ENCODE data around the gene SPINT2.
"Not testable (repeated sequence)": the region's sequence is repeated elsewhere in the genome, so short reads cannot be mapped to it uniquely, and the experiment has no call there.

The SPINT2 gene

DNA sequence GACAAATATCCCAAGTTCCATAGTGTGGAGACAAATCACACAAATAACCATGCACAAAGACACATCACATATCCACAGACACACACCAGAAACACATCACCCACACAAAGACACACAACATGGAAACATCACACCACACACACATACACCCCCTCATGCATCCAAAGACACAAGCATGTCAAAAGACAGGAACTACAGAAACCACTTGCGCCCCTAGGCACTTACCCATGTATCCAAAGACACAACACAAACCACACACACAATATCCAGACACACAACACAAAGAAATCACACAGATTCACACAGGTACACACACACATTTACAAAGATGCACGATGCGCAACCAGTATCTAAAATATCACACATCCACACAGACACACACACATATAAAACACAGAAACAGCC is 41.3 kb upstream of the SPINT2 start:
- Histone ChIP-seq H3K27ac (ENCODE audit: insufficient read depth in 1 of 2, low read depth in 1 of 2, low read length in 2 of 2, poor library complexity in 1 of 2, severe bottlenecking in 2 of 2) (no peak overlapping the region), H3K4me3 (ENCODE audit: control insufficient read depth in 1 of 7, extremely low read depth in 1 of 7, insufficient read depth in 4 of 7, low read depth in 2 of 7, low read length in 6 of 7) (peak overlapping the region in 1 of 7 experiments; percentile 80), H3K9me3 (ENCODE audit: control extremely low read depth in 1 of 5, control insufficient read depth in 4 of 5, insufficient read depth in 2 of 5, low read depth in 1 of 5, low read length in 4 of 5) (no peaks in the 10 kb centered on the region), H3K36me3 (ENCODE audit: control insufficient read depth in 4 of 4, insufficient read depth in 4 of 4, low read length in 3 of 4) (no peaks in the 10 kb centered on the region), H3K27me3 (replicated peaks in 2 of 5; ENCODE audit: control insufficient read depth in 4 of 5, insufficient read depth in 5 of 5, low read length in 4 of 5) (peaks cover 8 to 72% (median 23%) of the 10 kb centered on the region in 5 experiments), H3K4me1 (ENCODE audit: control extremely low read depth in 1 of 4, control insufficient read depth in 4 of 4, insufficient read depth in 4 of 4, low read length in 3 of 4) (peaks cover 0 to 19% (median 13%) of the 10 kb centered on the region in 4 experiments)
- no peak for DNase-seq
- WGBS (ENCODE audit: insufficient coverage), result 89% methylated on average over 1 of the region's 3 CpGs
- POLR2A ChIA-PET, result no interaction called here
- CTCF ChIA-PET, result no interaction called here

DNA sequence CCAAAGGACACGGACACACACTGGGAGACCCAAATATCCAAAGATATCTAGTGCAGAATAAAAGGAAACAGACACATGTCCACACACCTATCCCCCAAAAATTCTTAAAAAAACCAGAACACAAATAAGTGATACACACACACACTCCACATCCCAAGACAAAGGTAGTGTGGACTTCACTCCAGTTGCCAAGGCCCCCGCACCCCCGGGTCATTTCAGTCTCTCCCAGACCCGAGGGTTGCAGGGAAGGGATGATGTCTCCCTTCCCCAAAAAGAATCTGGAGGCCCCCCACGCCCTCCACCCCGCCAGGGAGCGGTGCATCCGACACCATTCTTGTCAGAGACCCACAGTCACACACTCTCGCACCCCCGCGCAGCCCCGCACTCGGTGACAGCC is 40.8 kb upstream of the SPINT2 start:
- POLR2A ChIA-PET, result no interaction called here
- Histone ChIP-seq H3K27ac (ENCODE audit: insufficient read depth in 1 of 2, low read depth in 1 of 2, low read length in 2 of 2, poor library complexity in 1 of 2, severe bottlenecking in 2 of 2) (no peak overlapping the region), H3K9me3 (ENCODE audit: control extremely low read depth in 1 of 5, control insufficient read depth in 4 of 5, insufficient read depth in 2 of 5, low read depth in 1 of 5, low read length in 4 of 5) (no peaks in the 10 kb centered on the region), H3K4me3 (ENCODE audit: control insufficient read depth in 1 of 7, extremely low read depth in 1 of 7, insufficient read depth in 4 of 7, low read depth in 2 of 7, low read length in 6 of 7) (peak overlapping the region in 6 of 7 experiments; percentile 19 to 80 (median 54)), H3K27me3 (replicated peaks in 2 of 5; ENCODE audit: control insufficient read depth in 4 of 5, insufficient read depth in 5 of 5, low read length in 4 of 5) (peaks cover 8 to 74% (median 23%) of the 10 kb centered on the region in 5 experiments), H3K4me1 (ENCODE audit: control extremely low read depth in 1 of 4, control insufficient read depth in 4 of 4, insufficient read depth in 4 of 4, low read length in 3 of 4) (peaks cover 0 to 21% (median 14%) of the 10 kb centered on the region in 4 experiments), H3K36me3 (ENCODE audit: control insufficient read depth in 4 of 4, insufficient read depth in 4 of 4, low read length in 3 of 4) (no peaks in the 10 kb centered on the region)
- CTCF ChIA-PET, result no interaction called here
- WGBS (ENCODE audit: insufficient coverage), result 10% methylated on average over 8 of the region's 13 CpGs
- no peak for DNase-seq

DNA sequence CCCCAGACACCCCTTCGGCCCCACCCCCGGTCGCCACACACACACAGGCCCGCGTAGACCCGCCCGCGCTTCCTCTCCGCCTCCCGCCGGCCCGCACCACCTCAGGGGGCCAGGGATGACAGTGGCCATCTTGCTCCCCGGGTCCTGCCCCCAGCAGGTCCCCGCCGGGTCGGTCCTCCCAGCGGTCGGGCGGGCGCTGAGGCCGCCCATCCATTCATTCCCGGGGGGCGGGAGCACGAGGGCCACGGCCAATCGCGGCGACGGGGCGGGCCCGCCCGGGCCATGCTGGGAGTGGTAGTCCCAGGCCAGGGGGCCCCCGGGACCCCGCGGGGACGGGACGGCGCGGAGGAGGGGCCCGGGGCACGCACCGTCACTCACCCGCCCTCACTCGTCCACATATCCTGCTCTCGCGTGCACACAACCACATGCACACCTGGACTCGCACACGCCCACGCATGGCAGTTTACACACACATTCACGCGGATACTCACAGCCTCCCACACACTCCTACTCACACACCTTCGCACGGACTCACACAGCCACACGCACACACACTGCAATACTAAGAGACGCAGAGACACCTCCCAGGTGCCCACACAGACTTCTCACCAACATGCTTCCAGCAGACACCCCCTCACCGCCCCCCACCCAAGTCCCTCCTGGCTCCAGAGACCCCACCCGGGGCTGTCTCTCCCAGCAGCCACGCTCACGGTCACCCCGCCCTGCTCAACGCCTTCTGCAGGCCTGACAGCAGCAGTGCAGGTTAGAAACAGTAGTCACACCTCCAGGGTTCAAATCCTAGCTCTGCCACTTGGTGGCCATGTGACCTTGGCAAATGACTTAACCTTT is 40.1 kb upstream of the SPINT2 start, which contains the start of gene DPF1:
TSS of gene DPF1 (minus strand) at position 209 of the 849 bp plus-strand sequence. CDS start at position 129, 80 bp downstream.
- WGBS (ENCODE audit: insufficient coverage), result under 1% methylated on average over 57 of the region's 61 CpGs
- CTCF ChIA-PET, result interaction anchor here (1.1 to 1.7 kb wide), 6 partner anchors 9 to 321 kb away, joined by 3 to 8 read pairs (median 4); no protein-coding TSS in a partner anchor
- DNase-seq, result peak; percentile 63 to 81 (median 67)
- Histone ChIP-seq H3K36me3 (ENCODE audit: control insufficient read depth in 4 of 4, insufficient read depth in 4 of 4, low read length in 3 of 4) (no peaks in the 10 kb centered on the region), H3K27me3 (replicated peaks in 2 of 5; ENCODE audit: control insufficient read depth in 4 of 5, insufficient read depth in 5 of 5, low read length in 4 of 5) (peaks cover 8 to 80% (median 27%) of the 10 kb centered on the region in 5 experiments), H3K9me3 (ENCODE audit: control extremely low read depth in 1 of 5, control insufficient read depth in 4 of 5, insufficient read depth in 2 of 5, low read depth in 1 of 5, low read length in 4 of 5) (no peaks in the 10 kb centered on the region), H3K4me3 (ENCODE audit: control insufficient read depth in 1 of 7, extremely low read depth in 1 of 7, insufficient read depth in 4 of 7, low read depth in 2 of 7, low read length in 6 of 7) (peak within 1 kb of the TSS in 6 of 7 experiments; percentile 32 to 80 (median 56)), H3K27ac (ENCODE audit: insufficient read depth in 1 of 2, low read depth in 1 of 2, low read length in 2 of 2, poor library complexity in 1 of 2, severe bottlenecking in 2 of 2) (no peak within 1 kb of the TSS), H3K4me1 (ENCODE audit: control extremely low read depth in 1 of 4, control insufficient read depth in 4 of 4, insufficient read depth in 4 of 4, low read length in 3 of 4) (peaks cover 0 to 27% (median 21%) of the 10 kb centered on the region in 4 experiments)
- POLR2A ChIA-PET, result no interaction called here

DNA sequence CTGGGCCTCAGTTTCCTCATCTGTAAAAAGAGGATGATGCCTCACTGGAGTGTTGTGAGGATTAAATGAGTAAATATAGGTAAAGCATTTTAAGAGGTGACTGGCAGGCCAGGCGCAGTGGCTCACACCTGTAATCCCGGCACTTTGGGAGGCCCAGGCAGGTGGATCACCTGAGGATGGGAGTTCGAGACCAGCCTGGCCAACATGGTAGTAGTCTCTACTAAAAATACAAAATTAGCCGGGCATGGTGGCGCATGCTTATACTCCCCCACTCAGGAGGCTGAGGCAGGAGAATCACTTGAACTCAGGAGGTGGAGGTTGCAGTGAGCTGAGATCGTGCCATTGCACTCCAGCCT is 39.5 kb upstream of the SPINT2 start:
- peaks cover 8 to 84% (median 27%) of the 10 kb centered on the region in 5 experiments for H3K27me3 ChIP-seq (replicated peaks in 2 of 5; ENCODE audit: control insufficient read depth in 4 of 5, insufficient read depth in 5 of 5, low read length in 4 of 5)
- POLR2A ChIA-PET; DNase-seq; H3K4me3 ChIP-seq (ENCODE audit: control insufficient read depth in 1 of 7, extremely low read depth in 1 of 7, insufficient read depth in 4 of 7, low read depth in 2 of 7, low read length in 6 of 7); H3K27ac ChIP-seq (ENCODE audit: insufficient read depth in 1 of 2, low read depth in 1 of 2, low read length in 2 of 2, poor library complexity in 1 of 2, severe bottlenecking in 2 of 2); H3K36me3 ChIP-seq (ENCODE audit: control insufficient read depth in 4 of 4, insufficient read depth in 4 of 4, low read length in 3 of 4); H3K9me3 ChIP-seq (ENCODE audit: control extremely low read depth in 1 of 5, control insufficient read depth in 4 of 5, insufficient read depth in 2 of 5, low read depth in 1 of 5, low read length in 4 of 5): not testable (repeated sequence)
- CTCF ChIA-PET, result interaction anchor here (1.1 to 1.7 kb wide), 6 partner anchors 10 to 321 kb away, joined by 3 to 8 read pairs (median 4); no protein-coding TSS in a partner anchor
- WGBS (ENCODE audit: insufficient coverage), result 96% methylated on average over 4 of the region's 6 CpGs
- peaks cover 0 to 28% (median 21%) of the 10 kb centered on the region in 4 experiments for H3K4me1 ChIP-seq (ENCODE audit: control extremely low read depth in 1 of 4, control insufficient read depth in 4 of 4, insufficient read depth in 4 of 4, low read length in 3 of 4)

DNA sequence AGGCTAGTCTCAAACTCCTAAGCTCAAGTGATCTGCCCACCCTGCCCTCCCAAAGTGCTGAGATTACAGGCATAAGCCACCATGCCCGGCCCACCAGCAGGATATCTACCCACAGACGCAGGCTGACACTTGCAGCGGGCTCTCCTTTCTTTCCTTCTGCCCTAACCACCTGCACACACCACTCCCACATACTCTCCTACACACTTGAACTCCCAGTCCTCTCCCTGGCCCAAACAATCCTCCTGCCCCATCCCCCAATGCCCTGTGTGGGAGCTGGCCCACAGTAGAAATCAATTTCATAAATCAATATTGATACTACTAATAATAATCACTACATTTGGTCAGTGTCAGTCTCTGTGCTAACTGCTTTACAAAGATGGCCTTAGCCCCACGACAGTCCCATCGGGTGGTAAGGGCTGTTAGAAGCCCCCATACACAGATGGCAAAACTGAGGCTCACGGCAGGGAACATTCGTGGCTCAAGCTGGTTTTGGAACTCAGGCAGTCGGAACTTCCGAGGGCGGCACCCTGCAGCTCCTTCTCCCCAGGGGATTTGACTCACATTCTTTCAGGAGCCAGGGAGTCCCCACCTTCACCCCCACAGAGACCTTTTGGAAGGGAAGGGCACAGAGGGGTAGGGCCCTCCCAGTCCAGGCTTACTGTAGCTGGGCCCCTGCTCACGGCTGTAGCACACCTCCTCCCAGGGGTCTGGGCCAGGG is 36.9 kb upstream of the SPINT2 start:
- Histone ChIP-seq H3K9me3 (ENCODE audit: control extremely low read depth in 1 of 5, control insufficient read depth in 4 of 5, insufficient read depth in 2 of 5, low read depth in 1 of 5, low read length in 4 of 5) (no peaks in the 10 kb centered on the region), H3K36me3 (ENCODE audit: control insufficient read depth in 4 of 4, insufficient read depth in 4 of 4, low read length in 3 of 4) (no peaks in the 10 kb centered on the region), H3K4me1 (ENCODE audit: control extremely low read depth in 1 of 4, control insufficient read depth in 4 of 4, insufficient read depth in 4 of 4, low read length in 3 of 4) (peaks cover 0 to 28% (median 21%) of the 10 kb centered on the region in 4 experiments), H3K27me3 (replicated peaks in 2 of 5; ENCODE audit: control insufficient read depth in 4 of 5, insufficient read depth in 5 of 5, low read length in 4 of 5) (peaks cover 8 to 85% (median 32%) of the 10 kb centered on the region in 5 experiments), H3K27ac (ENCODE audit: insufficient read depth in 1 of 2, low read depth in 1 of 2, low read length in 2 of 2, poor library complexity in 1 of 2, severe bottlenecking in 2 of 2) (no peak overlapping the region), H3K4me3 (ENCODE audit: control insufficient read depth in 1 of 7, extremely low read depth in 1 of 7, insufficient read depth in 4 of 7, low read depth in 2 of 7, low read length in 6 of 7) (no peak overlapping the region)
- 61% methylated on average over 6 of the region's 11 CpGs for WGBS (ENCODE audit: insufficient coverage)
- no peak for DNase-seq
- ChIA-PET POLR2A (no interaction called here), CTCF (interaction anchor here (1.1 to 1.3 kb wide), 4 partner anchors 19 to 108 kb away, joined by 3 to 4 read pairs (median 3); partner anchors contain the start of gene CATSPERG)

DNA sequence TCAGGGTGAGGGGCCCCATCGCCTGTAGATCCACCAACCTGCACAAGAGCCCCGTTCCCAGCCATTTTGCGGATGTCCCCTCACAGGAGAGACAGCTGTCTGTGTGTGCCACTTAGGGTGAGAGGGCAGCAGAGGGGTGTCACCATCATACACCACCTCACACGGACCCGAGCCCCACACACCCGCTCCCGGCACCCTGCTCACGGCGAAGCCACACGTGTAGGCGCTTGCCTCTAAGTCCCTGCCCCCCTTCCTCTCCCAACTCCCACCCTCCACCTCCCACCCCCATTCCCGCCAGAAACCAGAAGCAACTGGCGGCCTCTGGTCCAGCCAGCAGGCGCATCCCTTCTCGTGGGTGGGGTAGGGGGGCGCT is 36.4 kb upstream of the SPINT2 start:
- peaks cover 6 to 80% (median 29%) of the 10 kb centered on the region in 5 experiments for H3K27me3 ChIP-seq (replicated peaks in 2 of 5; ENCODE audit: control insufficient read depth in 4 of 5, insufficient read depth in 5 of 5, low read length in 4 of 5)
- WGBS (ENCODE audit: insufficient coverage), result 17% methylated on average over 2 of the region's 16 CpGs
- H3K9me3 ChIP-seq (ENCODE audit: control extremely low read depth in 1 of 5, control insufficient read depth in 4 of 5, insufficient read depth in 2 of 5, low read depth in 1 of 5, low read length in 4 of 5), result no peaks in the 10 kb centered on the region
- no peak for DNase-seq
- H3K36me3 ChIP-seq (ENCODE audit: control insufficient read depth in 4 of 4, insufficient read depth in 4 of 4, low read length in 3 of 4), result no peaks in the 10 kb centered on the region
- no peak overlapping the region for H3K27ac ChIP-seq (ENCODE audit: insufficient read depth in 1 of 2, low read depth in 1 of 2, low read length in 2 of 2, poor library complexity in 1 of 2, severe bottlenecking in 2 of 2)
- peaks cover 0 to 28% (median 19%) of the 10 kb centered on the region in 4 experiments for H3K4me1 ChIP-seq (ENCODE audit: control extremely low read depth in 1 of 4, control insufficient read depth in 4 of 4, insufficient read depth in 4 of 4, low read length in 3 of 4)
- ChIA-PET CTCF (interaction anchor here (1.2 to 1.3 kb wide), 2 partner anchors 18 to 22 kb away, joined by 3 to 4 read pairs; no protein-coding TSS in a partner anchor), POLR2A (no interaction called here)
- H3K4me3 ChIP-seq (ENCODE audit: control insufficient read depth in 1 of 7, extremely low read depth in 1 of 7, insufficient read depth in 4 of 7, low read depth in 2 of 7, low read length in 6 of 7), result no peak overlapping the region

Data from common myeloid progenitor, CD34-positive (primary cell).